ENCODE data around the gene HIC2.
"Not testable (repeated sequence)": the region's sequence is repeated elsewhere in the genome, so short reads cannot be mapped to it uniquely, and the experiment has no call there.

Gene HIC2

DNA sequence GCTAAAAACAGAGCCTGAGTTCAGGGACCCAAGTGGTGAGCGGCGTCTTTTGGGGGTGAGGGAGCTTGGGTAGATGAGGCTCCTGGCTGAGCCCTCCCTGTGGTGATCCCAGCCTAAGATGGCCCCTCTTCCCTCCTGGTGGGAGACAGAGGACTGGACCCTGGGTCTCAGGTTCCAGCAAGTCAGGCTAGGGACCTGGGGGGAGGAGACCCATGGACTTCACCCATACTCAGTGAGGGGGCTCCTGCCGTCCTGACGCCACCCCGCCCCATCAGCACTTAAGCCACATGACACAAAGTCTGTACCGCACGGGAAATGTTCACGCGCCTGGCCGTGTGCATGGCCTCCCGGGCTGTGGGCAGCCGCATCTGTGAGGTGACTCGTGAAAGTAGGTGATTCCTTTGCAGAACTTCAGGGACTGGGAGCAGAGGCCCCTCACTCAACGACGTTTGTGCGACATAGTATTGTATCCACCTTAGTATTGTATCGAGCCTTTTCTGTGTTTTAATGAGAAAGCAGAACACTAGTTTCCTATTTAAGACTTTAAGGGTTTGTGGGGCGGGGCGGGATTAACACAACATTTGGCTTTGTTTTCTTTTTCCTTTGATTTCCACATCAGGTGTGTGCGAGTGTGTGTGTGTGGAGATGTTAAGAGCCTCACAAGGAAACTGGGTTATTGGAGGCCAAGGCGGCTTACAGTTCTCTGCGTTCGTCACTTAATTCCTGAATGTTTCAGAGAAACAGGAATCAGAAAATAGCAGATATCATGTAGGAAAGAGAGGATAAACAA, 31.7 kb downstream of the HIC2 start:
- no peak for DNase-seq (ENCODE audit: low read depth)
- TF ChIP-seq CTCF (conservative IDR thresholded peaks at IDR 0.05; ENCODE audit: low read length) = no peak
- H3K4me3 ChIP-seq (ENCODE audit: low read length) = no peak overlapping the region

DNA sequence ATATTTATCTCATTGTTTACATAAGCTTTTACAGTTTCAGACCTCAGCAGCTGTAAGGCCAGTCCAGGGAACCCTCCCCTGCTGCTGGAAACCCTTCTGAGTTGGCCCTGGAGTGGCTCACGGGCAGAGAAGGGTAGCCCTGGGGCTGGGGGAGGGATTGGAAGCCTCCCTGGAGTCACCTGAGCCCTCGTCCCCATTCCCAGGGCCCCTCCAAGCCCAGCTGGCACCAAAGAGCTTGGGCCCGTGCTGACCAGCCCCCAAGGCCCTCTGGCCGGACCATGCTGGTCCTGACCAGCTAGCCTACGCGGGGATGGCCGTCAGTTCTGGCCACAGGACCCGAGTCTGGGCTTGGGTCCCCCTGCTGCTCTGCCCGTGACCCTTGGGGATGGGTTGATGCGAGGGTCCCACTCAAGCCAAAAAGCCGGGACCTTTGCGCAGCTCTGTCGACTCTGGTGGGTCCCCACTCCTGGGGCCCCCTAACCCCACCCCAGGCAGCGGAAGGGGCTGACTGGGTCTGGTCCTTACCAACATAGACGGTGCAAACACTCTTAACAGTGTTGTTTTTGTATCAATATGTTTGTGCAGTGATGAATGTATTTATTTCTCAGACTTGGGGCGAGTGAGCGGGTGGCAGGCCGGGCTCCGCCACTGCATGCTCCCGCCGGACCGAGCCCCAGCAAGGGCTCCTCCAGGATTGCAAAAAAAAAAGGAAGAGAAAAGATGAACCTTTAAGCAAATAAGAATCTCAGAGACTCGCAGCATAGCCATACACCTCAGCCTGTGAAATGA, 32.6 kb downstream of the HIC2 start:
- H3K4me3 ChIP-seq (ENCODE audit: low read length) = no peak overlapping the region
- no peak for DNase-seq (ENCODE audit: low read depth)
- TF ChIP-seq CTCF (conservative IDR thresholded peaks at IDR 0.05; ENCODE audit: low read length) = no peak

GRCh38 chr22:21450320-21450831, 33.2 kb downstream of the HIC2 start:
- H3K4me3 ChIP-seq (ENCODE audit: low read length) = no peak overlapping the region
- no peak for TF ChIP-seq CTCF (conservative IDR thresholded peaks at IDR 0.05; ENCODE audit: low read length)
- no peak for DNase-seq (ENCODE audit: low read depth)

GRCh38 chr22:21450858-21451353, 33.7 kb downstream of the HIC2 start:
- no peak for DNase-seq (ENCODE audit: low read depth)
- no peak overlapping the region for H3K4me3 ChIP-seq (ENCODE audit: low read length)
- no peak for TF ChIP-seq CTCF (conservative IDR thresholded peaks at IDR 0.05; ENCODE audit: low read length)

DNA sequence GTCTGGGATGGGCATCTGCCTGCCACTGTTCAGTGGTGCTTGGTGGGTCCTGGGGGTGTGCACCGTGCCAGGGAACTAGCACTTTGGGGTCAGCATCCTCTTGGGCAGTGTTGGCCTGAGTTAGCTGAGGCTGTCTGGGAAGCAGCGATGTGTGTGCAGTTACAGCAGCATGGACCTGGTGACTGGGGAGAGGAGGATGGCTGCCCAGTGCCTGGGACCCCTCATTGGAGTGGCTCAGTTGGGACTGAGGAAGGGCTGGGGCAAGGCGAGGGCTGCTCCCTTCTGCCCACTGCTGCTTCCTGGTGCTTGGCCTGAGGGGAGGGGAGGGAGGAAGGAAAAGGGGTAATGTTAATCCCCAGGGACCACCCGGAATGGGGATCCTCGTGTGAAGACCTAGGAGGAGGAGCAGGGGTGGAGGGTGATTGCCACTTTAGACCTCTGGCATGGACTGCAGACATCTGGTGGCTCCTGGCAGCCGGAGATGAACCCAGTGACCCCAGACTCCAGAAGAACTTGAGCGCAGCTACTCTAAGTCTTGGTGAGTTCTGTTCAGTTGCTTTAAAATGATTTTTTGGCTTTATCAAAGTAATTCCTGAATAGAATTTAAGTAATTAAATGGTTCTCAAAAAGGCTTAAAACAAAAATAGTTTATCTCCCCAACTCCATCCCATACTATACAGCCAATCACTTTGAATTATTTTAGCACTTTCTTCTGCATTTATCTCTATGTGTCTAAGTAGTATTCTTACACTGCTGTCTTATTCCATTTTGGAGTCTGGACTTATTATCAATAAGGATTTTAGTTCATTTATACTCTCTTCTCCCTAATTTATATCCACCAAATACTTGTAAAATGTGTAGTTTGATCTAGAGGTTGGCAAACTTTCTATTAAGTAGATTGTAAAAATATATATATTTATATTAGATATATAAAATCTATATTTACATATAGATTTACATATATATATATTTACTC, 34.7 kb downstream of the HIC2 start:
- H3K4me3 ChIP-seq (ENCODE audit: low read length) = no peak overlapping the region
- DNase-seq (ENCODE audit: low read depth) = no peak
- TF ChIP-seq CTCF (conservative IDR thresholded peaks at IDR 0.05; ENCODE audit: low read length) = no peak

DNA sequence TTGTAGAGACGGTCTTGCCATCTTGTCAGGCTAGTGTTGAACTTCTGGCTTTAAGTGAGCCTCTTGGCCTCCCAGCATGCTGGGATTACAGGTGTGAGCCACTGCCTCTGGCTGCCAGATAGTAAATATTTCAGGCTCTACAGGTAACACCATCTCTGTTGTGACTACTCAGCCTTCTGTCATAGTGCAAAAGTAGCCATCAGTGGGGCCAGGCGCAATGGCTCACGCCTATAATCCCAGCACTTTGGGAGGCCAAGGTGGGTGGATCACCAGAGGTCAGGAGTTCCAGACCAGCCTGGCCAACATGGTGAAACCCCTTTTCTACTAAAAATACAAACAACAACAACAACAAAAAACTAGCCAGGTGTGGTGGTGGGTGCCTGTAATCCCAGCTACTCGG, 35.5 kb downstream of the HIC2 start:
- not testable (repeated sequence) for H3K4me3 ChIP-seq (ENCODE audit: low read length); DNase-seq (ENCODE audit: low read depth)

DNA sequence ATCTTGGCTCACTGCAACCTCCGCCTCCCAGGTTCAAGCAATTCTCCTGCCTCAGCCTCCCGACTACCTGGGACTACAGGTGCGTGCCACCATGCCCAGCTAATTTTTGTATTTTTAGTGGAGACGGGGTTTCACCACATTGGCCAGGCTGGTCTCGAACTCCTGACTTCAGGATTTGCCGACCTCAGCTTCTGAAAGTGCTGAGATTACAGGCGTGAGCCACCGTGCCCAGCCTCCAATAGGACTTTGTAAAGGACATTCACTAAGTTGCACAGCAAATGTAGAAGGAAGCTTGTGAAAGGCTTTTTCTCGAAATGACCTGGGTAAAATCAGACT, 37.8 kb downstream of the HIC2 start:
- not testable (repeated sequence) for H3K4me3 ChIP-seq (ENCODE audit: low read length); DNase-seq (ENCODE audit: low read depth)
